GM18502 (cell line): ENCODE measurements around the gene MTX1.

ENCODE experiments used
- ATAC-seq: cut with Tn5 transposase; IDR thresholded peaks from one replicate; pipeline ENCODE4 v1.9.1; 2021; ENCODE audit warnings: mild to moderate bottlenecking; ENCODE audit not compliant: unreplicated experiment, poor library complexity

MTX1 gene

GRCh38 chr1:155255243-155256007, 46.9 kb downstream of the MTX1 start, which contains the start of gene ENTREP3:
Gene ENTREP3 (minus strand): TSS chr1:155255483. CDS start chr1:155254877, 606 bp downstream.
- ATAC-seq = peak; percentile 55

DNA sequence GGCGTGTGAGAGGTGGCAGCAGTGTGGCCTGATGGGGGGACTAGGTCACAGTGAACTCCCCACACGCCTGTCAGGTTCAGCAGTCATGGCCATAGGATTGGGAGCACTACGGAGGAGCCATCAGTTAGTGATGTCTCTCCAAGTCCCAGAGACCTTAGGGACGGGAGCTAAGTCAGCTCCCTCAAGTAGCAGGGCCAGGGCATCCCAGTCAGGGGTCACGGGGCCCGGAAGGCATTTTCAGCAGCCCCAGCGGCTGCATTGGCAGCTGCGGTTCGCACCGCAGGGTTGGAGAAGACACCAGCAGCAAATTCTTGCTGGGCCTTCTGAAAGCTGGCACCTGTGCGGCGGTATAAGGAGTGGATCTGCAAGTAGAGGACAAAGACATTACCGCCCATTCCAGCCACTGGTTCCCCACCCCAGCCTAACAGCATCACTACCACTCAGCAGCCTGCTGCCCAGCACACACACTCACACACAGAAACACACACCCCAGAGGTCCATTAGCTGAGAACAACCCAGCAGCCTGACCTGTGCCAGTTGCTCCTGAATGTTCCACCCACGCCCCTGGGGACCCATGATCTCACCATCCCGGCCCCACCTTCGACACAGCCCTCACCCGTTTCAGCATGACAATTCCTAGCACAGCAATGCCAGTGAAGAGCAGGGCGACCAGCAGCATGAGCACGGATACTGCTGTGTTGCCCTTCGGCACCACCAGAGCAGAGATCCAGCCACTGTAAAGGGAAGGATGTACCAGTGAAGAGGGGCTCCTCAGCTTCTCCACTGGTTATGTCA, 47.8 kb downstream of the MTX1 start:
- ATAC-seq = no peak

DNA sequence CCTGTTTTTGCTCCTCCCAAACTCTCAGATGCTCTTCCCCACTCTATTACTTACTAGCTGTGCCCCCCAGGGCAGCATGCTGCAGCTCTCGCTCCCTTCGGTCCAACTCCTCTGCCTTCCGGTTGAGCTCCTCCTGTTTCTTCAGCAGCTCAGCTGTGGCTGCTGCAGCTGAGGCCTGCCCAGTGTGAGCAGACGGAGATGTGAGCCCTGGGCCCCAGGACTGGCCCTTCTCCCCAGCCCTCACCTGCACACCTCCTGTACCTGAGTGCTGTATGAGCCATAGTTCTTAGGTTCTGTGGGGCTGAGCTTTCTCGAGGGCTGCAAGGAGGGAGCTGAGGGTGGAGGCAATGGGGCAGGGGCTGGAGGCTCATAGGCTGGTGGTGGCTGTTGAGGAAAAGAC, 51.8 kb downstream of the MTX1 start:
- ATAC-seq = no peak

DNA sequence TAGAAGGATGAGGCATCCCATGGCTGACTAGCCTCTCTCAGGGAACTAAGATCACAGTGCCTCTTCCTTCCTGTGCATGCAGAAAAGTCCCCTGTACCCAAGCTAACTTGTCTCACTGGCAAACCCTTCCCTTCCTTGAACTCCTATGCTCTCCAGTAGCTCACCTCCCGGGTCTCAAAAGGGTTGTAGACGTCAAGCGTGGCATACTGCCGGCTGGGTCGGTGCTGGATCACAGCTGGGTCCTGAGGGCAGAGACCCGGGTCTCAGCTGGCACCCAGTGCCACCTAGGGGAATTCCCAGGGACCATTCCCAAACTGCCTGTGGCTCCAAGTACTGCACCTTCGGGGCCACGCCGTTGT, 53.0 kb downstream of the MTX1 start:
- ATAC-seq = no peak

DNA sequence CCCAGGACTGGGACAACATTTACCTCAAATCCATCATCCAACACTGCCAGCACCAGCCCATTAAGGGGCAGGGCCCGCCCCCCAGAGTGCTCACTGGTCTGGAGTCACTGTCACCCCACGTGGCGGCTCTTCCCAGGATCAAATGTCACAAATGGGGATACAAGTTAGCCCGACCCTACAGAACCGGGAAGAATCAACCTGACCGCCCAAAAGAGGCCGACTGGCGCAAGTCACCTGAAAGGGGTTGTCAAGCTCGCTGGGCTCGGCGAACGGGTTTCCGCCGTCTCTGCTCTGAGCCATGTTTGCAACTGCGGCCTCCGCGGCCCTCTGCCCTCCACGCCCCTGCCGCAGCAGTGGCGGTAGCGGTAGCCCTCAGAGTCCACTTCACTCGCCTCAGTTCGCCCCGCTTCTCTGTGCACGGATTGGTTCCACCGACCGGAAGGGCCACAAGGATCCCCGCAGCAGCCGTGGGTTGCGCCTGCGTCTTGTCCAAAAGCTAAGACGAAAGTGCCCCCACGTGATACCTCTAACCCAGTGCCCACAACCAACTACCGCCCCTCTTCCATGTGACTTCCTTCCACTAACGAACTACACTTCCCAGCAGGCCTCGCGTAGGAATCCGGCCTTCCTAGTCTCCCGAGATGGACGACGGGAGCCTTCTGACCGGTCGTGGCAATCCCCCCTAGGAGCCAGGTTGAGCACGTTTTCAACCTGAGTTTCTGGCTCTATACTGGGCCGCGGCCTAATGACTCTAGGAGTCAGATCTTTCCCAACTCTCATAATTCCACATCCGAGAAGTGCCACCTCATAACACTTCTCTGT, 53.6 kb downstream of the MTX1 start, which contains the start of gene SCAMP3:
SCAMP3 (minus strand) TSS at position 509 of the 822 bp plus-strand sequence; CDS start at position 300, 209 bp downstream.
- peak; percentile 88 for ATAC-seq

- no peak for ATAC-seq
These were observed 54.6 kb downstream of the MTX1 start for GRCh38 chr1:155263067-155263466.
